DOHH2 (cell line): ENCODE data around the gene PPFIA1.

Experiments
- H3F3A ChIP-seq: fragments of 200-600 bp; sonication (generic), shearing (Covaris generic); 2 replicates; pipeline ENCODE4 v1.6.0; 2016; ENCODE audit warnings: antibody characterized with exemption, mild to moderate bottlenecking; ENCODE audit not compliant: control insufficient read depth, insufficient read depth
- H3K27ac ChIP-seq: fragments of 200-600 bp; sonication (generic); 2 replicates; pipeline ENCODE4 v1.5.1; 2014; ENCODE audit warnings: low read depth, mild to moderate bottlenecking, low read length, moderate library complexity
- H3K27me3 ChIP-seq: fragments of 200-600 bp; sonication (generic); 2 replicates; pipeline ENCODE4 v1.6.1; 2014; ENCODE audit warnings: mild to moderate bottlenecking, low read length, mixed read lengths; ENCODE audit not compliant: control insufficient read depth
- H3K36me3 ChIP-seq: fragments of 200-600 bp; sonication (generic); 2 replicates; pipeline ENCODE4 v1.6.1; 2014; ENCODE audit warnings: mild to moderate bottlenecking, low read length, moderate library complexity, mixed read lengths; ENCODE audit not compliant: control insufficient read depth
- H3K4me1 ChIP-seq: fragments of 200-600 bp; sonication (generic); 2 replicates; pipeline ENCODE4 v1.6.1; 2014; ENCODE audit warnings: mild to moderate bottlenecking, low read length, mixed read lengths; ENCODE audit not compliant: control insufficient read depth
- H3K4me2 ChIP-seq: fragments of 200-600 bp; sonication (generic); 2 replicates; pipeline ENCODE4 v1.6.0; 2014; ENCODE audit warnings: mild to moderate bottlenecking, low read length, moderate library complexity
- H3K4me3 ChIP-seq: fragments of 200-600 bp; sonication (generic); 2 replicates; pipeline ENCODE4 v1.5.1; 2014; ENCODE audit warnings: mild to moderate bottlenecking, low read length, mixed read lengths
- H3K79me2 ChIP-seq: fragments of 200-600 bp; sonication (generic); 2 replicates; pipeline ENCODE4 v1.6.1; 2014; ENCODE audit warnings: mild to moderate bottlenecking, low read length, mixed read lengths; ENCODE audit not compliant: control insufficient read depth
- H3K9me2 ChIP-seq: fragments of 200-600 bp; sonication (generic); replicated peaks from 2 replicates; pipeline ENCODE4 v1.6.1; 2014; ENCODE audit warnings: mild to moderate bottlenecking, low read length, mixed read lengths; ENCODE audit not compliant: control insufficient read depth
- H3K9me3 ChIP-seq: fragments of 200-600 bp; sonication (generic); 2 replicates; pipeline ENCODE4 v1.6.1; 2014; ENCODE audit warnings: antibody characterized with exemption, low read length, mixed read lengths; ENCODE audit not compliant: control insufficient read depth, insufficient read depth
- H4K20me1 ChIP-seq: fragments of 200-600 bp; sonication (generic); 2 replicates; pipeline ENCODE4 v1.6.0; 2014; ENCODE audit warnings: low read depth, mild to moderate bottlenecking, antibody characterized with exemption, low read length, moderate library complexity; ENCODE audit not compliant: control insufficient read depth, insufficient read depth
- EZH2phosphoT487 ChIP-seq: fragments of 200-600 bp; sonication (generic); IDR thresholded peaks from 2 replicates; pipeline ENCODE4 v1.6.1; 2017; ENCODE audit warnings: borderline replicate concordance, mild to moderate bottlenecking, antibody characterized with exemption, low read length, moderate library complexity, mixed read lengths
- TF ChIP-seq, protein P1 (sequence below): fragments of 200-600 bp; sonication (generic); IDR thresholded peaks from one replicate; pipeline ENCODE4 v1.5.1; 2014; ENCODE audit warnings: antibody characterized with exemption, mild to moderate bottlenecking, low read depth, low read length; ENCODE audit not compliant: poor library complexity, severe bottlenecking

Gene PPFIA1

DNA sequence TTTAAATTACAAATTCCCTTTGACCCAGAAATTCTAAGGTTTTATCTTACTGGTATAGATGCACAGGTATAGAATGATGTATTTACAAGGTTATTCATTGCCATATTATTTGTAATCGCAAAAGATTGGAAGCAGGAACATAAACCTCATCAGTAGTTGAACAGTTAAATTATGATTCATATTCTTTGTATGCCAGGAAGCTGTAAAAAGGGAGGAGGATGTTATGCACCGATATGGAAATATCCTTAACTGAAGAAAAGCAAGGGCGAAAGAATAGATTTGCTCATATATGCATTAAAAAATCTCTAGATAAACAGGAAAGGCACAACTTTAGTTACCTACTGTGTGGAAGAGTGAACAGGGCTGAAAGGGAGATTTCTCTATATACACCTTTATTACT is 36.7 kb downstream of the PPFIA1 start:
- Histone ChIP-seq H3K9me2 (no peaks in the 10 kb centered on the region), H3K4me2 (no peak overlapping the region), H3K36me3 (peaks cover 4% of the 10 kb centered on the region; the same call in 1 of the 2 replicates), H3K9me3 (no peaks in the 10 kb centered on the region), H4K20me1 (no peaks in the 10 kb centered on the region), H3K27ac (no peak overlapping the region), H3K79me2 (peaks cover 10% of the 10 kb centered on the region; the same call in 1 of the 2 replicates), H3F3A (no peaks in the 10 kb centered on the region), H3K4me3 (no peak overlapping the region), H3K4me1 (no peaks in the 10 kb centered on the region), H3K27me3 (no peaks in the 10 kb centered on the region)
- no peak for TF ChIP-seq EZH2phosphoT487
- TF ChIP-seq, protein P1, sequence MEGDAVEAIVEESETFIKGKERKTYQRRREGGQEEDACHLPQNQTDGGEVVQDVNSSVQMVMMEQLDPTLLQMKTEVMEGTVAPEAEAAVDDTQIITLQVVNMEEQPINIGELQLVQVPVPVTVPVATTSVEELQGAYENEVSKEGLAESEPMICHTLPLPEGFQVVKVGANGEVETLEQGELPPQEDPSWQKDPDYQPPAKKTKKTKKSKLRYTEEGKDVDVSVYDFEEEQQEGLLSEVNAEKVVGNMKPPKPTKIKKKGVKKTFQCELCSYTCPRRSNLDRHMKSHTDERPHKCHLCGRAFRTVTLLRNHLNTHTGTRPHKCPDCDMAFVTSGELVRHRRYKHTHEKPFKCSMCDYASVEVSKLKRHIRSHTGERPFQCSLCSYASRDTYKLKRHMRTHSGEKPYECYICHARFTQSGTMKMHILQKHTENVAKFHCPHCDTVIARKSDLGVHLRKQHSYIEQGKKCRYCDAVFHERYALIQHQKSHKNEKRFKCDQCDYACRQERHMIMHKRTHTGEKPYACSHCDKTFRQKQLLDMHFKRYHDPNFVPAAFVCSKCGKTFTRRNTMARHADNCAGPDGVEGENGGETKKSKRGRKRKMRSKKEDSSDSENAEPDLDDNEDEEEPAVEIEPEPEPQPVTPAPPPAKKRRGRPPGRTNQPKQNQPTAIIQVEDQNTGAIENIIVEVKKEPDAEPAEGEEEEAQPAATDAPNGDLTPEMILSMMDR: no peak

DNA sequence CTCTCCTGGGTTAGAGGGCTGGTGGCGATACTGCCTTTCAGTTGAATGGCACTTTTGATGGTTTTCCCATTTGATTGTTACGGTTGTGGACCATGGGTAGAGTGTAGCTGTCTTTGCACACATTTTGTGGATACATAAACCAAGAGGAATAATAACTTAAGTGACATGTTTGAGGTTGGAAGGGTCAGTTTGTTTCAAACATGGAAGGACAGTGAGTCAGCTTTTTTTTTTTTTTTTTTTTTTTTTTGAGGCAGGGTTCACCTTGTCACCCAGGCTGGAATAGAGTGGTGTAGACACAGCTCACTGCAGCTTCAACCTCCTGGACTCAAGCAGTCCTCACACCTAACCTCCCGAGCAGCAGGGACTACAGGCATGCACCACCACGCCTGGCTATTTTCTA is 41.1 kb downstream of the PPFIA1 start:
- Histone ChIP-seq H3K79me2 (peaks cover 5% of the 10 kb centered on the region; the same call in 1 of the 2 replicates), H3F3A (no peaks in the 10 kb centered on the region), H3K4me1 (no peaks in the 10 kb centered on the region), H4K20me1 (no peaks in the 10 kb centered on the region), H3K36me3 (no peaks in the 10 kb centered on the region), H3K4me3 (no peak overlapping the region), H3K27ac (no peak overlapping the region), H3K27me3 (no peaks in the 10 kb centered on the region), H3K9me2 (no peaks in the 10 kb centered on the region), H3K9me3 (no peaks in the 10 kb centered on the region), H3K4me2 (no peak overlapping the region)
- no peak for TF ChIP-seq EZH2phosphoT487
- TF ChIP-seq, protein P1: no peak

DNA sequence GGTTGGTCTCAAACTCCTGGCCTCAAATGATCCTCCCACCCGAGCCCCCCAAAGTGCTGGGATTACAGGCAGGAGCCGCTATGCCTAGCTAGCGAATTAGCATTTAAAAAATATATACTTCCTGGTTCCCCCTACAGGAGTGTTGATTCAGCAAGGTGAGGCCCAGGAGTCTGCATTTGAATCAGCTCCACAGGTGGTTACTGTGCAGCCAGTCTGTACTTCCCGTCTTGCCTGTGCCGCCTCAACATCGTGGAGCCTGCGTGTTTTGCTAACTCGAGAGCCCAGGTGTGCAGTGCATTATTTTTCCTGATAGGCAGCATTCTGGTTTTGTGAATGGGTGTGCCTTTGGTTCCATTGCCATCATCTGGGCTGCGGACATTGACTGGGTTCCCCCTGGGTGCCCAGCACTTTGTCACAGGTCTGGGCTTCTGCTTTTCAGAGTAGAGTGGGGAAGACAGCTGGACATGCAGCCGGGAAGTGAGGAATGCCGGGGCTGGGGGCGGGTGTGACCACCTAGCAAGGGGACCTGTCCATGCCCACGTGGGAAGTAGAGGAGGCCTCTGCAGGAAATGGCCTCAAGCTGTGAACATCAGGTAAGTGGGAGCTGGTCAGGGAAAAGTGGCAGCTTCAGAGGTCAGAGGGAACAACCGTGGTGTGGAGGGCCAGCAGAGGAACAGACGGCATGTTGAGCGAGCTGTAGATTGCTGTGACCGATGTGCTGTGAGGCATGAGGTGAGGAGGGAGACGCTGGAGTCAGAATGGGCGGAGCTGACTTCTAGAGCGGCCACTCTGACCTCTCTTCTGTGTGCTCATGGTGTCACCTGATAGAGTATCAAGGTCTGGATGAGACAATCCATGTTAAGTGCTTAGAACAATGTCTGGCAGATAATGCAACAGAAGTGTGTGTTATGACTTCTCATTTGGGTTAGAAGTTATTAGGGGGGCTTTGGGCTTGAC is 42.2 kb downstream of the PPFIA1 start:
- Histone ChIP-seq H3K4me2 (no peak overlapping the region), H3K79me2 (peaks cover 5% of the 10 kb centered on the region; the same call in 1 of the 2 replicates), H3K27ac (no peak overlapping the region)

More for the DNA sequence above, 42.2 kb downstream of the PPFIA1 start:
- no peaks in the 10 kb centered on the region for H3K27me3 ChIP-seq
- no peaks in the 10 kb centered on the region for H3K9me2 ChIP-seq
- no peaks in the 10 kb centered on the region for H3K9me3 ChIP-seq
- H3K4me1 ChIP-seq: peaks cover under 1% of the 10 kb centered on the region; the same call in 1 of the 2 replicates
- no peaks in the 10 kb centered on the region for H3K36me3 ChIP-seq
- H3K4me3 ChIP-seq: no peak overlapping the region
- TF ChIP-seq EZH2phosphoT487: no peak
- TF ChIP-seq, protein P1: no peak
- no peaks in the 10 kb centered on the region for H4K20me1 ChIP-seq
- no peaks in the 10 kb centered on the region for H3F3A ChIP-seq
